H1 (cell line): ENCODE data around the gene INPP5A. TPM values are rescaled to one million over a fixed set of nuclear protein-coding genes. Genes with fewer than 3 reads are reported as not detected.

ENCODE experiments used
- CTCF ChIA-PET: fragments of 300-600 bp; sonication (Branson Sonifier 250); formaldehyde crosslinking; loops from one replicate; lab custom pipeline; 2021; ENCODE audit not compliant: partially characterized antibody; lab: Charles Lee
- POLR2A ChIA-PET: fragments of 300-600 bp; sonication (Branson Sonifier 250); formaldehyde crosslinking; loops from one replicate; lab custom pipeline; 2021; ENCODE audit warnings: inconsistent platforms; ENCODE audit not compliant: partially characterized antibody; lab: Charles Lee
- DNase-seq, 2 experiments: peaks; one replicate each; pipeline versions ENCODE4 v3.0.0 to v3.0.0-alpha.2; 2010 to 2022; ENCODE audit warnings: low spot score in 2 of 2, low read depth in 1 of 2, mixed read lengths in 1 of 2
- FAIRE-seq: peaks from 2 replicates; lab custom pipeline; 2011; peaks lifted over from hg19 to GRCh38; lab: Jason Lieb, UNC
- H2AFZ ChIP-seq: 2 replicates; pipeline ENCODE4 v1.8.1; 2012; ENCODE audit warnings: low read length, inconsistent platforms
- H2AK5ac ChIP-seq: 2 replicates; pipeline ENCODE4 v1.6.1; 2013; ENCODE audit warnings: low read depth, low read length
- H2BK120ac ChIP-seq: replicated peaks from 2 replicates; pipeline ENCODE3; 2013; ENCODE audit warnings: low read depth, low read length, inconsistent platforms
- H2BK12ac ChIP-seq: 2 replicates; pipeline ENCODE4 v1.6.1; 2013; ENCODE audit warnings: low read depth, low read length
- H2BK15ac ChIP-seq: 2 replicates; pipeline ENCODE4 v1.6.1; 2013; ENCODE audit warnings: low read length
- H2BK20ac ChIP-seq: 2 replicates; pipeline ENCODE4 v1.6.1; 2013; ENCODE audit warnings: low read length
- H2BK5ac ChIP-seq: 2 replicates; pipeline ENCODE4 v1.6.1; 2013; ENCODE audit warnings: low read depth, low read length
- H3K14ac ChIP-seq: 2 replicates; pipeline ENCODE4 v1.6.1; 2013; ENCODE audit warnings: inconsistent platforms; ENCODE audit not compliant: insufficient read length
- H3K18ac ChIP-seq: 2 replicates; pipeline ENCODE4 v1.6.1; 2013; ENCODE audit warnings: low read length; ENCODE audit errors: extremely low read depth
- H3K23ac ChIP-seq: 2 replicates; pipeline ENCODE4 v1.6.1; 2013; ENCODE audit warnings: inconsistent platforms; ENCODE audit not compliant: insufficient read length
- H3K23me2 ChIP-seq: 2 replicates; pipeline ENCODE4 v1.6.1; 2013; ENCODE audit warnings: low read depth, low read length
- H3K27ac ChIP-seq: 2 replicates; pipeline ENCODE4 v1.6.1; 2011; ENCODE audit warnings: low read depth, low read length, inconsistent platforms
- H3K27me3 ChIP-seq, 4 experiments: replicated peaks in 1 of 4; 1 replicate in 1 of 4; 2 replicates in 3 of 4; pipeline versions ENCODE4 v1.6.1 to v1.8.1; 2011 to 2013; ENCODE audit warnings: low read length in 3 of 4, mild to moderate bottlenecking in 3 of 4, inconsistent platforms in 2 of 4, mixed read lengths in 2 of 4, moderate library complexity in 1 of 4; ENCODE audit not compliant: control insufficient read depth in 3 of 4, insufficient read depth in 3 of 4; ENCODE audit errors: extremely low read depth in 1 of 4
- H3K36me3 ChIP-seq, 4 experiments: 2 replicates each; pipeline versions ENCODE4 v1.6.1 to v1.8.1; 2011 to 2013; ENCODE audit warnings: mild to moderate bottlenecking in 4 of 4, low read length in 3 of 4, moderate library complexity in 2 of 4, control low read depth in 1 of 4, inconsistent platforms in 1 of 4; ENCODE audit not compliant: insufficient read depth in 4 of 4, control insufficient read depth in 2 of 4
- H3K4ac ChIP-seq: replicated peaks from 2 replicates; pipeline ENCODE3; 2013; ENCODE audit warnings: low read length, low read depth, mixed read lengths, inconsistent platforms; ENCODE audit not compliant: insufficient read length
- H3K4me1 ChIP-seq, 4 experiments: replicated peaks in 1 of 4; 1 replicate in 1 of 4; 2 replicates in 3 of 4; pipeline versions ENCODE4 v1.6.1 to v1.8.1; 2011 to 2013; ENCODE audit warnings: low read length in 3 of 4, inconsistent platforms in 2 of 4, mixed read lengths in 1 of 4; ENCODE audit not compliant: insufficient read depth in 4 of 4, control insufficient read depth in 3 of 4
- H3K4me2 ChIP-seq, 2 experiments: 2 replicates each; pipeline versions ENCODE4 v1.6.1 to v1.8.1; 2011 to 2013; ENCODE audit warnings: low read depth in 2 of 2, low read length in 2 of 2, control low read depth in 1 of 2, inconsistent platforms in 1 of 2, mild to moderate bottlenecking in 1 of 2; ENCODE audit not compliant: insufficient read depth in 1 of 2
- H3K4me3 ChIP-seq, 4 experiments: fragments of 200-600, 300-600 bp in 1 of 4; sonication (generic), shearing (Covaris generic), sonication (Bioruptor Twin) in 1 of 4; 2 replicates each; pipeline versions ENCODE4 v1.5.1 to v1.8.1; 2011 to 2016; ENCODE audit warnings: low read length in 4 of 4, low read depth in 3 of 4, control low read depth in 2 of 4, inconsistent platforms in 2 of 4, mild to moderate bottlenecking in 2 of 4, mixed read lengths in 1 of 4, moderate library complexity in 1 of 4; ENCODE audit not compliant: insufficient read depth in 2 of 4; ENCODE audit errors: extremely low read depth in 1 of 4
- H3K56ac ChIP-seq: replicated peaks from 2 replicates; pipeline ENCODE3; 2013; ENCODE audit warnings: low read depth, mild to moderate bottlenecking, mixed read lengths, low read length, inconsistent platforms; ENCODE audit not compliant: insufficient read length
- H3K79me1 ChIP-seq: 2 replicates; pipeline ENCODE4 v1.6.1; 2013; ENCODE audit warnings: low read depth, low read length, control low read depth
- H3K79me2 ChIP-seq, 2 experiments: 2 replicates each; pipeline versions ENCODE4 v1.6.1 to v1.8.1; 2012 to 2013; ENCODE audit warnings: low read length in 2 of 2, mild to moderate bottlenecking in 2 of 2, inconsistent platforms in 1 of 2; ENCODE audit not compliant: insufficient read depth in 2 of 2, control insufficient read depth in 1 of 2
- H3K9ac ChIP-seq, 4 experiments: replicated peaks in 1 of 4; 1 replicate in 1 of 4; 2 replicates in 3 of 4; pipeline versions ENCODE4 v1.6.1 to v1.8.1; 2011 to 2013; ENCODE audit warnings: low read depth in 3 of 4, low read length in 3 of 4, control low read depth in 2 of 4, mild to moderate bottlenecking in 2 of 4, moderate library complexity in 2 of 4, inconsistent platforms in 1 of 4; ENCODE audit errors: extremely low read depth in 1 of 4
- H3K9me3 ChIP-seq, 2 experiments: 2 replicates each; pipeline versions ENCODE4 v1.6.1 to v1.8.1; 2012 to 2013; ENCODE audit warnings: mild to moderate bottlenecking in 2 of 2, moderate library complexity in 2 of 2, control low read depth in 1 of 2, inconsistent platforms in 1 of 2, low read depth in 1 of 2, low read length in 1 of 2, mixed read lengths in 1 of 2; ENCODE audit not compliant: insufficient read depth in 2 of 2
- H4K20me1 ChIP-seq, 2 experiments: replicated peaks in 1 of 2; 2 replicates each; pipeline versions ENCODE3 to v1.8.1; 2011 to 2013; ENCODE audit warnings: inconsistent platforms in 2 of 2, low read length in 2 of 2, mild to moderate bottlenecking in 1 of 2; ENCODE audit not compliant: insufficient read depth in 2 of 2, control insufficient read depth in 1 of 2
- H4K5ac ChIP-seq: 2 replicates; pipeline ENCODE4 v1.6.1; 2013; ENCODE audit warnings: low read length, low read depth, mixed read lengths, inconsistent platforms; ENCODE audit not compliant: insufficient read length
- H4K8ac ChIP-seq: 2 replicates; pipeline ENCODE4 v1.8.0; 2013; ENCODE audit warnings: mild to moderate bottlenecking, moderate library complexity, low read length, inconsistent platforms; ENCODE audit not compliant: insufficient read depth; ENCODE audit errors: extremely low read depth
- H4K91ac ChIP-seq: replicated peaks from 2 replicates; pipeline ENCODE3; 2013; ENCODE audit warnings: low read length, mixed read lengths, inconsistent platforms; ENCODE audit not compliant: insufficient read length
- EZH2 ChIP-seq: fragments of 200-600 bp; sonication (generic); IDR thresholded peaks from 2 replicates; pipeline ENCODE4 v1.7.1; 2012; ENCODE audit warnings: low read depth, mild to moderate bottlenecking, moderate library complexity, low read length, inconsistent platforms; ENCODE audit not compliant: severe bottlenecking
- HDAC2 ChIP-seq, 2 experiments: fragments of 300-600 bp in 1 of 2; sonication (generic) in 1 of 2; IDR thresholded peaks; 2 replicates each; pipeline ENCODE4 v1.6.1; 2011 to 2012; ENCODE audit warnings: low read depth in 2 of 2, low read length in 2 of 2, mild to moderate bottlenecking in 2 of 2, moderate library complexity in 2 of 2, borderline replicate concordance in 1 of 2, inconsistent platforms in 1 of 2
- KDM4A ChIP-seq: IDR thresholded peaks from one replicate; pipeline ENCODE4 v1.7.1; 2012; ENCODE audit warnings: low read depth, mild to moderate bottlenecking, moderate library complexity, low read length, inconsistent platforms; ENCODE audit not compliant: severe bottlenecking
- NRF1 ChIP-seq: IDR thresholded peaks from 2 replicates; pipeline ENCODE4 v1.6.1; 2011; ENCODE audit warnings: mild to moderate bottlenecking, low read depth, low read length, improper control_type of control experiment
- PHF8 ChIP-seq: fragments of 200-600 bp; sonication (generic); conservative IDR thresholded peaks from 2 replicates; pipeline ENCODE4 v1.7.1; 2012; ENCODE audit warnings: low read depth, mild to moderate bottlenecking, inconsistent platforms, low read length, moderate library complexity
- POLR2AphosphoS5 ChIP-seq: IDR thresholded peaks from 2 replicates; pipeline ENCODE4 v1.6.1; 2011; ENCODE audit warnings: low read depth, low read length
- SP2 ChIP-seq: IDR thresholded peaks from 2 replicates; pipeline ENCODE4 v1.6.1; 2012; ENCODE audit warnings: mild to moderate bottlenecking, low read length, inconsistent platforms
- TAF7 ChIP-seq: optimal IDR thresholded peaks from 2 replicates; pipeline ENCODE3; 2011; ENCODE audit warnings: low read depth, mild to moderate bottlenecking, inconsistent platforms, low read length, moderate library complexity, borderline replicate concordance
- whole genome bisulfite sequencing, 2 experiments: shearing (Covaris generic) in 1 of 2; methylation state at CpG; one replicate each; pipeline versions ENCODE4 v1.1.6 to v1.1.7; 2013 to 2015; ENCODE audit warnings: low lambda C conversion rate in 2 of 2, mixed read lengths in 2 of 2, inconsistent platforms in 1 of 2, low coverage in 1 of 2, missing lambda C conversion rate in 1 of 2; ENCODE audit not compliant: insufficient replicate concordance in 2 of 2, insufficient coverage in 1 of 2, insufficient read length in 1 of 2; ENCODE audit errors: extremely low coverage in 1 of 2, missing lambda C conversion rate in 1 of 2; 5-methylcytosine and 5-hydroxymethylcytosine counted together
- polyA plus RNA-seq, 7 experiments: library from polyadenylated mRNA; depleted of rRNA in 3 of 7; stranded (reverse) in 5 of 7; unstranded in 2 of 7; fragments of >200 nt in 5 of 7; fragments of 200-250 nt in 2 of 7; gene quantifications; 1 replicate in 5 of 7; 2 replicates in 1 of 7; 4 replicates in 1 of 7; pipeline versions ENCODE4 v1.2.1 to v1.2.3, GENCODE V29; 2011 to 2013; ENCODE audit warnings: missing spikeins in 2 of 7, mixed read lengths in 2 of 7
- total RNA-seq: library from RNA; stranded (reverse); fragmentation: NEBNext Ultra II Directional; extraction: Animal tissue kit (Norgen Biotek cat#: 25700); gene quantifications from 2 replicates; pipeline ENCODE4 v1.2.1, GENCODE V29; 2021
- TF ChIP-seq, protein P1 (sequence below): IDR thresholded peaks from 2 replicates; pipeline ENCODE4 v1.6.1; 2011; ENCODE audit warnings: low read length, improper control_type of control experiment
- TF ChIP-seq, protein P2 (sequence below): IDR thresholded peaks from 2 replicates; pipeline ENCODE4 v1.6.1; 2012; ENCODE audit warnings: inconsistent platforms

The INPP5A gene
- total and polyA plus RNA-seq, 2 of the 8 experiments (the other 6 are each of a cell fraction or from before 2014, with no cell fraction given) = 19.7 to 27.5 TPM

DNA sequence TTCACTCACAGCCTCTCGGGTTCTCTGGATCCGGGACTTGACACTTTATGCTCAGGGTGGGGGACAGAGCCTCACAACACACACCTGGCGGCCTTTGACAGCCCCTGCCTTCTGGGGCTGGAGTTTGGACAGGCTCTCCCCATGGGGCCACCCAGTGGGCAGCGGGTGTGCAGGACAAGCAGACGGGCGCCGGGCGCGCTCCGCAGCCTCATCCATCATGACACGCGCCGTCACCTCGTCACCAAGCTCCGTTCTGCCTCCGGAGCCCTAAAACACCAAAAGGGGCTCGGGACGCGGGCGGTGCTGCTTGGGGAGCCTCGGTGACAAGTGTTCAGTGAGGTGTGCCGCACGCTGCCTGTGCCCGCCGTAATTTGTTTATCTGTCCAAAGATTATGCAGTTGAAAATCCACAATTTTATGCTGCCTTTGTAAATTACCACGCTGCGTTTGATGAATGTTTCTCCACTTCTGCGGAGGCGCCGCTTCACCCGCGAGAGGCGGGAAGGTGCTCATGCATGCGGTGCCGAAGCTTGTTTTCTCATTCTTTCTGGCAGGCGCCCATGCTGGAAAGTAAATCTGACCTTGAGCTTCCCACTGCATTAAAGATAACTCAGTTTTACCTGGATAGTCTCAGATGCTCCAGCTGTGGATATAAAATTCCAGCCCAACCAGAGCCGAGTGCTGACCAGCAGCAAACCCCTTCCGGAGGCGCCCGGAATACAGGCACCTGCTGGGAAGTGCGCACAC lies 242.1 kb downstream of the INPP5A start:
- Histone ChIP-seq H3K4ac (no peak overlapping the region), H3K36me3 (peaks cover 0 to 5% (median 0%) of the 10 kb centered on the region in 4 experiments; a peak in 1 of 8 replicates), H3K23me2 (no peaks in the 10 kb centered on the region), H3K79me2 (no peaks in the 10 kb centered on the region), H2BK20ac (no peak overlapping the region), H2BK12ac (no peak overlapping the region), H3K23ac (no peak overlapping the region), H4K8ac (no peak overlapping the region), H3K14ac (no peak overlapping the region), H4K91ac (no peak overlapping the region), H2BK5ac (no peak overlapping the region), H2AFZ (no peak overlapping the region), H2BK15ac (no peak overlapping the region), H4K20me1 (peaks cover 5 to 11% of the 10 kb centered on the region in 2 experiments), H3K9me3 (no peaks in the 10 kb centered on the region; a peak in 1 of 4 replicates), H2BK120ac (no peak overlapping the region), H2AK5ac (no peak overlapping the region), H3K27me3 (peaks cover 20 to 34% (median 33%) of the 10 kb centered on the region in 4 experiments), H3K27ac (no peak overlapping the region), H3K4me1 (peaks cover 0 to 26% (median 14%) of the 10 kb centered on the region in 4 experiments; a peak in 6 of 7 replicates), H3K56ac (no peak overlapping the region), H3K4me3 (no peak overlapping the region), H3K9ac (no peak overlapping the region), H3K18ac (no peak overlapping the region), H4K5ac (no peak overlapping the region), H3K79me1 (no peaks in the 10 kb centered on the region; the same call in 1 of the 2 replicates), H3K4me2 (no peak overlapping the region)
- ChIA-PET CTCF (interaction anchor here (2.0 kb wide), 1 partner anchor 124 kb away, joined by 7 read pairs; no protein-coding TSS in a partner anchor), POLR2A (no interaction called here)
- 94% methylated on average over 41 of the region's 41 CpGs; no CpG with 5 or more reads in 1 of the 2 experiments for WGBS, 2 experiments
- no peak for FAIRE-seq
- DNase-seq = no peak
- TF ChIP-seq NRF1 (no peak), HDAC2 (IDR thresholded peaks at IDR 0.05; ENCODE audit: borderline replicate concordance in 1 of 2, low read depth in 2 of 2, low read length in 2 of 2) (no peak), SP2 (no peak), KDM4A (no peak), EZH2 (no peak), PHF8 (no peak), POLR2AphosphoS5 (no peak), TAF7 (no peak)
- TF ChIP-seq, protein P1, sequence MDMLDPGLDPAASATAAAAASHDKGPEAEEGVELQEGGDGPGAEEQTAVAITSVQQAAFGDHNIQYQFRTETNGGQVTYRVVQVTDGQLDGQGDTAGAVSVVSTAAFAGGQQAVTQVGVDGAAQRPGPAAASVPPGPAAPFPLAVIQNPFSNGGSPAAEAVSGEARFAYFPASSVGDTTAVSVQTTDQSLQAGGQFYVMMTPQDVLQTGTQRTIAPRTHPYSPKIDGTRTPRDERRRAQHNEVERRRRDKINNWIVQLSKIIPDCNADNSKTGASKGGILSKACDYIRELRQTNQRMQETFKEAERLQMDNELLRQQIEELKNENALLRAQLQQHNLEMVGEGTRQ = no peak
- TF ChIP-seq, protein P2, sequence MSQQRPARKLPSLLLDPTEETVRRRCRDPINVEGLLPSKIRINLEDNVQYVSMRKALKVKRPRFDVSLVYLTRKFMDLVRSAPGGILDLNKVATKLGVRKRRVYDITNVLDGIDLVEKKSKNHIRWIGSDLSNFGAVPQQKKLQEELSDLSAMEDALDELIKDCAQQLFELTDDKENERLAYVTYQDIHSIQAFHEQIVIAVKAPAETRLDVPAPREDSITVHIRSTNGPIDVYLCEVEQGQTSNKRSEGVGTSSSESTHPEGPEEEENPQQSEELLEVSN = no peak
